Measurements from ENCODE around the gene SURF6.
A peak's percentile ranks its signal among the peaks of the same experiment; 100 is the strongest.
"Not testable (repeated sequence)": the region's sequence is repeated elsewhere in the genome, so short reads cannot be mapped to it uniquely, and the experiment has no call there.

Gene SURF6

GRCh38 chr9:133335924-133336811 lies at the start of gene SURF6:
SURF6 (minus strand) TSS chr9:133336188; CDS start chr9:133336132, 56 bp downstream.
- peak; percentile 90 to 94 for DNase-seq (ENCODE audit: low read depth in 1 of 2, low spot score in 1 of 2)

- no peak for DNase-seq (ENCODE audit: low read depth in 1 of 2, low spot score in 1 of 2)
These were observed 49.5 kb upstream of the SURF6 start for GRCh38 chr9:133385452-133385851.

GRCh38 chr9:133384736-133385321 lies 48.8 kb upstream of the SURF6 start:
- DNase-seq (ENCODE audit: low read depth in 1 of 2, low spot score in 1 of 2), result no peak

GRCh38 chr9:133383438-133383837 lies 47.5 kb upstream of the SURF6 start:
- DNase-seq (ENCODE audit: low read depth in 1 of 2, low spot score in 1 of 2), result no peak

- DNase-seq (ENCODE audit: low read depth in 1 of 2, low spot score in 1 of 2), result no peak
These were observed 46.6 kb upstream of the SURF6 start for GRCh38 chr9:133382507-133383141.

- no peak for DNase-seq (ENCODE audit: low read depth in 1 of 2, low spot score in 1 of 2)
These were observed 44.7 kb upstream of the SURF6 start for GRCh38 chr9:133380734-133381133.

GRCh38 chr9:133379153-133380086 lies 43.4 kb upstream of the SURF6 start:
- no peak for DNase-seq (ENCODE audit: low read depth in 1 of 2, low spot score in 1 of 2)

GRCh38 chr9:133378408-133378962 lies 42.5 kb upstream of the SURF6 start:
- no peak for DNase-seq (ENCODE audit: low read depth in 1 of 2, low spot score in 1 of 2)

- DNase-seq (ENCODE audit: low read depth in 1 of 2, low spot score in 1 of 2), result no peak
These were observed 41.8 kb upstream of the SURF6 start for GRCh38 chr9:133377721-133378216.

- DNase-seq (ENCODE audit: low read depth in 1 of 2, low spot score in 1 of 2), result not testable (repeated sequence)
These were observed 41.3 kb upstream of the SURF6 start for GRCh38 chr9:133377280-133377679.

GRCh38 chr9:133375724-133376654 lies 40.0 kb upstream of the SURF6 start, which contains the start of the genes STKLD1 and SURF4:
STKLD1 (plus strand) TSS chr9:133376366; CDS start chr9:133376474, 108 bp downstream.
SURF4 (minus strand) TSS chr9:133376060; CDS start chr9:133375969, 91 bp downstream.
- DNase-seq (ENCODE audit: low read depth in 1 of 2, low spot score in 1 of 2), result peak; percentile 90 to 96

- no peak for DNase-seq (ENCODE audit: low read depth in 1 of 2, low spot score in 1 of 2)
These were observed 39.2 kb upstream of the SURF6 start for GRCh38 chr9:133375116-133375723.

- no peak for DNase-seq (ENCODE audit: low read depth in 1 of 2, low spot score in 1 of 2)
These were observed 38.7 kb upstream of the SURF6 start for GRCh38 chr9:133374612-133375115.

GRCh38 chr9:133372144-133372543 lies 36.2 kb upstream of the SURF6 start:
- no peak for DNase-seq (ENCODE audit: low read depth in 1 of 2, low spot score in 1 of 2)

GRCh38 chr9:133371261-133371711 lies 35.3 kb upstream of the SURF6 start:
- DNase-seq (ENCODE audit: low read depth in 1 of 2, low spot score in 1 of 2), result peak in 1 of 2 donors; percentile 80

- no peak for DNase-seq (ENCODE audit: low read depth in 1 of 2, low spot score in 1 of 2)
These were observed 34.7 kb upstream of the SURF6 start for GRCh38 chr9:133370685-133371084.

- no peak for DNase-seq (ENCODE audit: low read depth in 1 of 2, low spot score in 1 of 2)
These were observed 33.9 kb upstream of the SURF6 start for GRCh38 chr9:133369933-133370332.

GRCh38 chr9:133369422-133369821 lies 33.4 kb upstream of the SURF6 start:
- DNase-seq (ENCODE audit: low read depth in 1 of 2, low spot score in 1 of 2), result no peak
